ENCODE data around the gene GABARAP. TPM values are rescaled to one million over a fixed set of nuclear protein-coding genes. Genes with fewer than 3 reads are reported as not detected.

The GABARAP gene
- total RNA-seq, 3 donors from 2014 or later (not counting 1 experiment from before 2014, with no cell fraction given): 256 to 277 (median 276) TPM

DNA sequence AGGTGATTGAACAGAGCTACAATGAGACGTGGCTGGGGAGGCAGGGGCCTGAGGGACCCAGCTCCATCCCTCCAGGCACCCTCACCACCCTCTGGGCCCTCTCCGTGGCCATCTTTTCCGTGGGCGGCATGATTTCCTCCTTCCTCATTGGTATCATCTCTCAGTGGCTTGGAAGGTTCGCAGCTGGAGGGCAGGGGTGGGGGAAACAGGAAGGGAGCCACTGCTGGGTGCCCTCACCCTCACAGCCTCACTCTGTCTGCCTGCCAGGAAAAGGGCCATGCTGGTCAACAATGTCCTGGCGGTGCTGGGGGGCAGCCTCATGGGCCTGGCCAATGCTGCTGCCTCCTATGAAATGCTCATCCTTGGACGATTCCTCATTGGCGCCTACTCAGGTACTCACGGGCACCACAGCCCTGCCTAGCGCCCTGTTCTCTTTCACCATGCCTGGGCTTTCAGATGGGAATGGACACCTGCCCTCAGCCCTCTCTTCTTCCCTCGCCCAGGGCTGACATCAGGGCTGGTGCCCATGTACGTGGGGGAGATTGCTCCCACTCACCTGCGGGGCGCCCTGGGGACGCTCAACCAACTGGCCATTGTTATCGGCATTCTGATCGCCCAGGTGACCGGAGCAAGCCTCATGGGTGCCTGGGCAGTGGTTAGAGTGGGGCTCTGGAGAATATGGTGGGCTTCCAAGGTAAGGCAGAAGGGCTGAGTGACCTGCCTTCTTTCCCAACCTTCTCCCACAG is 41.4 kb upstream of the GABARAP start:
- H3K27ac ChIP-seq (ENCODE audit: low read length): no peak overlapping the region
- H3K4me3 Mint-ChIP-seq: peak overlapping the region; percentile 31
- no peak for DNase-seq
- WGBS (ENCODE audit: insufficient coverage): 85% methylated on average over 16 of the region's 18 CpGs
- no peaks in the 10 kb centered on the region for H3K36me3 ChIP-seq (ENCODE audit: control insufficient read depth, insufficient read depth, low read length)
- H3K4me3 ChIP-seq (ENCODE audit: low read length): no peak overlapping the region
- H3K27me3 Mint-ChIP-seq (ENCODE audit: low read depth in 2 of 2): peaks cover 40 to 42% of the 10 kb centered on the region in 2 donors
- H3K27ac Mint-ChIP-seq: no peak overlapping the region
- no peak for ATAC-seq
- no peaks in the 10 kb centered on the region for H3K9me3 ChIP-seq (ENCODE audit: control insufficient read depth, insufficient read depth, low read length)
- intact Hi-C loops (cut with micrococcal nuclease): loop anchor here (10.0 kb wide), 1 partner anchor 401 kb away; the partner anchor contains the start of genes TP53 and WRAP53
- TF ChIP-seq, protein P1, sequence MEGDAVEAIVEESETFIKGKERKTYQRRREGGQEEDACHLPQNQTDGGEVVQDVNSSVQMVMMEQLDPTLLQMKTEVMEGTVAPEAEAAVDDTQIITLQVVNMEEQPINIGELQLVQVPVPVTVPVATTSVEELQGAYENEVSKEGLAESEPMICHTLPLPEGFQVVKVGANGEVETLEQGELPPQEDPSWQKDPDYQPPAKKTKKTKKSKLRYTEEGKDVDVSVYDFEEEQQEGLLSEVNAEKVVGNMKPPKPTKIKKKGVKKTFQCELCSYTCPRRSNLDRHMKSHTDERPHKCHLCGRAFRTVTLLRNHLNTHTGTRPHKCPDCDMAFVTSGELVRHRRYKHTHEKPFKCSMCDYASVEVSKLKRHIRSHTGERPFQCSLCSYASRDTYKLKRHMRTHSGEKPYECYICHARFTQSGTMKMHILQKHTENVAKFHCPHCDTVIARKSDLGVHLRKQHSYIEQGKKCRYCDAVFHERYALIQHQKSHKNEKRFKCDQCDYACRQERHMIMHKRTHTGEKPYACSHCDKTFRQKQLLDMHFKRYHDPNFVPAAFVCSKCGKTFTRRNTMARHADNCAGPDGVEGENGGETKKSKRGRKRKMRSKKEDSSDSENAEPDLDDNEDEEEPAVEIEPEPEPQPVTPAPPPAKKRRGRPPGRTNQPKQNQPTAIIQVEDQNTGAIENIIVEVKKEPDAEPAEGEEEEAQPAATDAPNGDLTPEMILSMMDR (IDR thresholded peaks at IDR 0.05): no peak
- H3K36me3 Mint-ChIP-seq: no peaks in the 10 kb centered on the region
- H3K27me3 ChIP-seq (ENCODE audit: control insufficient read depth, insufficient read depth, low read length): peaks cover 33% of the 10 kb centered on the region
- H3K9me3 Mint-ChIP-seq: no peaks in the 10 kb centered on the region
- H3K4me1 ChIP-seq (ENCODE audit: control insufficient read depth, insufficient read depth, low read length): peaks cover 31% of the 10 kb centered on the region
- H3K4me1 Mint-ChIP-seq: peaks cover 22 to 31% of the 10 kb centered on the region in 2 donors

DNA sequence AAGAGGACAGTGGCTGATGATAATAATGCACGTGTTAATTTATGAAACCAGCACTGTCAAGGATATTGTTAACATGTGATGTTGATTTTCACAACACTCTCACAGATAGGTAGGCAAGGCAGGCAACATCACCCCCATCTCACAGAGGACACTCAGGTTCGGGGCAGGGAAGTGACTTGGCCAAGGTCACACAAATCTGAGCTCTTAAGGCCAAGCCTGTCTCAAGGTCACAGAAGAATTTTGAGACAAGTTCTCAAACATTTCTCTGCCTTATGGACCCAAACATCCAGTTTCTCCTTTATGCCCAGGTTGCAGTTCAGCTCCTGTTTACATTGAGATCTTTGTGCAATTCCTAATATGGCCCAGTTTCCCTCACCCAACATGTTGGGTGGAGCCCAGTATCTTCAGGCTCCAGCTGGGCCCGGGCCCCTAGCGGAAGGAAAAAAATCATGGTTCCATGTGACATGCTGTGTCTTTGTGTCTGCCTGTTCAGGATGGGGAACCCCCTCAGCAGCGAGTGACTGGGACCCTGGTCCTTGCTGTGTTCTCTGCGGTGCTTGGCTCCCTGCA is 40.6 kb upstream of the GABARAP start:
- Histone ChIP-seq H3K27ac (ENCODE audit: low read length) (no peak overlapping the region), H3K9me3 (ENCODE audit: control insufficient read depth, insufficient read depth, low read length) (no peaks in the 10 kb centered on the region), H3K4me3 (ENCODE audit: low read length) (no peak overlapping the region), H3K27me3 (ENCODE audit: control insufficient read depth, insufficient read depth, low read length) (peaks cover 33% of the 10 kb centered on the region), H3K4me1 (ENCODE audit: control insufficient read depth, insufficient read depth, low read length) (peaks cover 31% of the 10 kb centered on the region), H3K36me3 (ENCODE audit: control insufficient read depth, insufficient read depth, low read length) (no peaks in the 10 kb centered on the region)
- Mint-ChIP-seq H3K36me3 (no peaks in the 10 kb centered on the region), H3K27me3 (ENCODE audit: low read depth in 2 of 2) (peaks cover 32 to 36% of the 10 kb centered on the region in 2 donors), H3K27ac (peak overlapping the region in 1 of 2 donors; percentile 16), H3K4me1 (peaks cover 22 to 31% of the 10 kb centered on the region in 2 donors), H3K9me3 (no peaks in the 10 kb centered on the region), H3K4me3 (peak overlapping the region; percentile 42)
- ATAC-seq: no peak
- TF ChIP-seq, protein P1 (IDR thresholded peaks at IDR 0.05): no peak
- 60% methylated on average over 6 of the region's 6 CpGs for WGBS (ENCODE audit: insufficient coverage)
- intact Hi-C loops (cut with micrococcal nuclease): loop anchor here (10.0 kb wide), 1 partner anchor 402 kb away; the partner anchor contains the start of genes TP53 and WRAP53
- DNase-seq: no peak

DNA sequence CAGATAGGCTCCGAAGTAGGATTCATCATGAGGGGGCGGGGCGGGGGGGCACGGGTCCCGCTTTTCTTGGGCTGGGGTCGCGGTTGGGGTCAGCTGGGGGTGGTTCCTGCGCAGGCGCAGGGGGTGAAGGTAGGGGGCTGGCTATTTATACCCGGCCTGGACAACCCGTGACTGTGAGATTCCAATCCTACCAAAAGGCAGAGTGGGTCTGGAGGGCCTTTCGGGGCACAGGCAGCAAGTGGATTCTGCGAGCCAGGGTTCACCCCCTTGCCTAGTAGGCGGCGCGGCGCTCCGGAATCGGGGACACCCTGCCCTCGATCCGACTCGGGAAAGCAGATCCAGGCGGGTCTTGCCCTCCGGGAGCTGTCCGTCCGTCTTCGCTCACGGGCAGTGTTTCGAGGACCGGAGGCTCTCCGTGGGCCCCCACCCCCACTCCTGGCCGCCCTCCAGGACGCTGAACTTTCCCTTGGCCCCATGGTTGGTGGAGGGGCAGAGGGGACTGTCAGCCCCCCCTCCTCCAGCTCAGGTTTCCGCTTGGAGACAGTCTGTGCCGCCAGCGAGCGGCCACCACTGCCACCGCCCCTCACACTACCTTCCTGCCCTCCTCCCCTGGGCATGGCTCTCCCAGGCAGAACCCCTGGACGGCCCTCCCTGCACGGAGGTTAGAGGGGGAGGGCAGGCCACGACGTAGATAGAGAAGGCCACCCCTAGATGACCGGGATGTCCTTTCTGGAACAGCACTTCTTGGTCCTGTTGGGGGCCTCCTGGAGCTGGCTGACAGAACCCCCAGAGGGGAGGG is 39.9 kb upstream of the GABARAP start:
- Histone ChIP-seq H3K4me1 (ENCODE audit: control insufficient read depth, insufficient read depth, low read length) (peaks cover 31% of the 10 kb centered on the region), H3K27ac (ENCODE audit: low read length) (no peak overlapping the region), H3K4me3 (ENCODE audit: low read length) (no peak overlapping the region), H3K27me3 (ENCODE audit: control insufficient read depth, insufficient read depth, low read length) (peaks cover 33% of the 10 kb centered on the region), H3K36me3 (ENCODE audit: control insufficient read depth, insufficient read depth, low read length) (no peaks in the 10 kb centered on the region), H3K9me3 (ENCODE audit: control insufficient read depth, insufficient read depth, low read length) (no peaks in the 10 kb centered on the region)
- no peaks in the 10 kb centered on the region for H3K9me3 Mint-ChIP-seq
- intact Hi-C loops (cut with micrococcal nuclease): loop anchor here (2.0 to 10.0 kb wide), 2 partner anchors 47 to 403 kb away; partner anchors contain the start of genes NEURL4, TP53 and WRAP53
- ATAC-seq (no peak), DNase-seq (peak in 1 of 2 donors; percentile 34)
- H3K27ac Mint-ChIP-seq: peak overlapping the region in 1 of 2 donors; percentile 16
- 7% methylated on average over 42 of the region's 43 CpGs for WGBS (ENCODE audit: insufficient coverage)
- peaks cover 22 to 31% of the 10 kb centered on the region in 2 donors for H3K4me1 Mint-ChIP-seq
- H3K27me3 Mint-ChIP-seq (ENCODE audit: low read depth in 2 of 2): peaks cover 25 to 31% of the 10 kb centered on the region in 2 donors
- H3K36me3 Mint-ChIP-seq: no peaks in the 10 kb centered on the region
- TF ChIP-seq, protein P1 (IDR thresholded peaks at IDR 0.05): no peak
- peak overlapping the region; percentile 90 for H3K4me3 Mint-ChIP-seq
